Mucosa of descending colon (tissue), 3 donors: Measurements from ENCODE around the gene SH3RF3. TPM values are rescaled to one million over a fixed set of nuclear protein-coding genes. Genes with fewer than 3 reads are reported as not detected.

Experiments
- ATAC-seq: fragments of 200-7000 bp; cut with Tn5 transposase; one replicate; pipeline ENCODE4 v1.9.1; 2020; ENCODE audit warnings: mild to moderate bottlenecking, moderate library complexity
- DNase-seq, 3 donors: peaks; one replicate each; pipeline ENCODE4 v3.0.0-alpha.2; 2020
- H3K36me3 ChIP-seq: fragments of 200-600 bp; one replicate; pipeline ENCODE4 v1.8.0; 2021; ENCODE audit warnings: low read depth, mild to moderate bottlenecking
- H3K4me1 ChIP-seq: fragments of 200-600 bp; one replicate; pipeline ENCODE4 v1.8.0; 2021; ENCODE audit warnings: low read depth, mild to moderate bottlenecking
- H3K4me3 ChIP-seq: fragments of 200-600 bp; one replicate; pipeline ENCODE4 v1.8.0; 2021; ENCODE audit warnings: mild to moderate bottlenecking
- H3K9me3 ChIP-seq: fragments of 200-600 bp; one replicate; pipeline ENCODE4 v1.8.0; 2021; ENCODE audit warnings: mild to moderate bottlenecking
- intact Hi-C, 2 donors: fragments of 100-400 bp; cut with DNase I in 1 of 2; cut with micrococcal nuclease in 1 of 2; formaldehyde crosslinking; loops; one replicate each; pipeline versions ENCODE4 v1.11.0 to v1.11.1; 2022; cut with DNase I, micrococcal nuclease
- total RNA-seq, 3 donors: library from RNA; stranded (reverse); fragmentation: NEBNext Ultra II Directional in 2 of 3; extraction: Animal tissue kit (Norgen Biotek cat#: 25700) in 2 of 3; gene quantifications; one replicate each; pipeline versions ENCODE4 v1.2.1 to v1.2.4, GENCODE V29; 2021 to 2023
- TF ChIP-seq, protein P1 (sequence below): fragments of 200-600 bp; IDR thresholded peaks from one replicate; pipeline ENCODE4 v1.8.0; 2022; ENCODE audit warnings: antibody characterized with exemption, mild to moderate bottlenecking
- donor health status: DM: no; HTN: no; CAD: no; lungs with moderate emphysema.
- donor health status: DM: no; HTN: no; CAD: no.
- donor health status: DM: no; HTN: yes; CAD: no.

SH3RF3 gene
- total RNA-seq, 3 donors from 2014 or later = 1.9 to 3.7 (median 3.0) TPM

DNA sequence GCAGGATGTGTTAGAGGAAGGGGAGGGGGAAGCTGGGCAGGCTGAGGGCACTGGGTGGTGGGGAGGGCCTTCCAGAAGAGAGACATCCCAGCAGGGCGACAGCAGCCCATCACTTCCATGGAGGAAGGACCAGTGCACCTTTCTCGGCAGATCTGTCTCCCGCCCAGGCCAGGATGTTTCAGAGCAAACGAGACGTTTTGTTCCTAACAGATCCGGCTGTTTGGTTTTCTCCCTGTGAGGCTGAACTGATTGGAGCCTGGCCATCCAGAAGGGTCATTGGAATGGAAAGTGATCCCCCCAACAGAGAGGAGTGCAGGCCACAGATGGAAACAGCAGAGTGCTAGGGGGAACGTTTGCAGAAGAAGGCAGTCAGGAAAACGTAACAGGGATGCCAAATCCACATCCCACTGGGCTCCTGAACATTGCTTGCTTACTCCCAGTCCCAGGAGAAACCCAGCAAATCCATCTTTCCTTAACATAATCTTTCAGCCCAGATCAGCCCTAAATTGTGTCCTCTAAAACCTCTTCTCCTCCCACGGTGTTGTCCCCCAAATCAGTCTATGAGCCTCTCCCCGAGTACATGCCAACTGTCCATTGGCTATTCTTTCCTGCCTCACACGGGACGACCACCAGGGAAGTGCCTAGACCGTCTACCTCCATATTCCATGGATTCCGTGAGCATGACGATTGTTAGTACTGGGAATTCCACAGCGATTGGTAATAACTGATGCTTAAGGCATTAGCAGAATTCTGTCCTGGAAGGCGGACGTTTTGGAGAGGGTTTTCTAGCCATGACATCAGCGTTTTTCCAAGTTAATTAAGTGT, 357.9 kb downstream of the SH3RF3 start:
- Histone ChIP-seq H3K9me3 (no peaks in the 10 kb centered on the region), H3K4me1 (no peaks in the 10 kb centered on the region), H3K36me3 (no peaks in the 10 kb centered on the region), H3K4me3 (no peak overlapping the region)
- TF ChIP-seq, protein P1, sequence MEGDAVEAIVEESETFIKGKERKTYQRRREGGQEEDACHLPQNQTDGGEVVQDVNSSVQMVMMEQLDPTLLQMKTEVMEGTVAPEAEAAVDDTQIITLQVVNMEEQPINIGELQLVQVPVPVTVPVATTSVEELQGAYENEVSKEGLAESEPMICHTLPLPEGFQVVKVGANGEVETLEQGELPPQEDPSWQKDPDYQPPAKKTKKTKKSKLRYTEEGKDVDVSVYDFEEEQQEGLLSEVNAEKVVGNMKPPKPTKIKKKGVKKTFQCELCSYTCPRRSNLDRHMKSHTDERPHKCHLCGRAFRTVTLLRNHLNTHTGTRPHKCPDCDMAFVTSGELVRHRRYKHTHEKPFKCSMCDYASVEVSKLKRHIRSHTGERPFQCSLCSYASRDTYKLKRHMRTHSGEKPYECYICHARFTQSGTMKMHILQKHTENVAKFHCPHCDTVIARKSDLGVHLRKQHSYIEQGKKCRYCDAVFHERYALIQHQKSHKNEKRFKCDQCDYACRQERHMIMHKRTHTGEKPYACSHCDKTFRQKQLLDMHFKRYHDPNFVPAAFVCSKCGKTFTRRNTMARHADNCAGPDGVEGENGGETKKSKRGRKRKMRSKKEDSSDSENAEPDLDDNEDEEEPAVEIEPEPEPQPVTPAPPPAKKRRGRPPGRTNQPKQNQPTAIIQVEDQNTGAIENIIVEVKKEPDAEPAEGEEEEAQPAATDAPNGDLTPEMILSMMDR = no peak
- ATAC-seq (no peak), DNase-seq (no peak)
- intact Hi-C loops = no loop called here

DNA sequence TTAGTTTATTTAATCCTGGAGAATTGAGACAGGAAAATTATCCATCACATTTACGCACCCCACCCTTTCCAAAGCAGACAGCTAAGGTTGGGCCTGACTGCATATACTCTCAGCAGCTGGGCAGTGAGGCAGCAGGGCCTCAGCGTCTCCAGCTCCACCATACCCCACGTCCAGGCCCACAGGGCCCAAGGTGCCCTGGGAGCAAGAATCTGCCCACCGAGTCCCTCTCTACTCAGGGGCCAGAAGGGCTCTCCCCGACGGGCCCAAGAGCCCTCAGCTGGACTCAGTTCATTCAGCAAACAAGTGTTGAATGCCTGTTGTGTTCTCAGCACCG, 358.5 kb downstream of the SH3RF3 start:
- Histone ChIP-seq H3K9me3 (no peaks in the 10 kb centered on the region), H3K4me3 (no peak overlapping the region), H3K4me1 (no peaks in the 10 kb centered on the region), H3K36me3 (no peaks in the 10 kb centered on the region)
- ATAC-seq (no peak), DNase-seq (no peak)
- TF ChIP-seq, protein P1 = no peak
- intact Hi-C loops = no loop called here

DNA sequence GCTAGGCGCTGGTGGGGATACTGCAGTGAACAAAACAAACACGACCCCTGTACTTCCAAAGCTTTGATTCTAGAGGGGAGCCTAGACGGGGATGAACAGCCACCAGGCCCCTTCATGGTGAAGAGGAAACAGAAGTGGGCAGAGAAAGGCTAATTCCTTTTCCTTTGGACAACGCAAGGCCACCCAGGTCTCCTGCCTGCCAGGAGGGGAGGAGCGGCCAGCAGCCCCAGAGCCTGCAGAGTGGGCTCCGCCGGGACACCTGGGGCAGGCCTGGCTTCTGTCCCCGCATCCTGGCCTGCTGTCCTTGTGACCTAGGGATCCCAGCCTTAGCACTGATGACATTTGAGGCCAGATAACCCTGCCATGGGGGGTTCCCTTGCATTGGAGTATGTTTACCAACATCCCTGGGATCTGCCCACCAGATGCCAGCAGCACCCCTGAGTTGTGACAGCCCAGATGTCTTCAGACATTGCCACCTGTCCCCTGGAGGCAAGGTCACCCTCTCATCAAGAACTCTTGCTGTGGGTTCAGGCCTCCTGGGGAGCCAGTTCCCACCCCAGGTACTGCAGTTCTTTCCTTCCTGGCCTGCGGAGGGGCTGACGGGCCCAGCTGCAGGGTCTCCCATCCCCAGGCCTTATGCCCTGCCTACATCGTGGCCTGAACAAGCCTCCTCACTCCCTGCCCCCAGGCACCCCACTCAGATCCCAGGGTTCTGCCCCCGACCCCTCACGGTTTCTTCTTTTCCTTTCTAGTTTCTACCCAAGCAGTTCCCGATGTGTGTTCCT, 359.1 kb downstream of the SH3RF3 start:
- no peaks in the 10 kb centered on the region for H3K36me3 ChIP-seq
- H3K4me1 ChIP-seq = no peaks in the 10 kb centered on the region
- no peak overlapping the region for H3K4me3 ChIP-seq
- intact Hi-C loops = no loop called here
- DNase-seq (no peak), ATAC-seq (no peak)
- H3K9me3 ChIP-seq = no peaks in the 10 kb centered on the region
- TF ChIP-seq, protein P1 = no peak

DNA sequence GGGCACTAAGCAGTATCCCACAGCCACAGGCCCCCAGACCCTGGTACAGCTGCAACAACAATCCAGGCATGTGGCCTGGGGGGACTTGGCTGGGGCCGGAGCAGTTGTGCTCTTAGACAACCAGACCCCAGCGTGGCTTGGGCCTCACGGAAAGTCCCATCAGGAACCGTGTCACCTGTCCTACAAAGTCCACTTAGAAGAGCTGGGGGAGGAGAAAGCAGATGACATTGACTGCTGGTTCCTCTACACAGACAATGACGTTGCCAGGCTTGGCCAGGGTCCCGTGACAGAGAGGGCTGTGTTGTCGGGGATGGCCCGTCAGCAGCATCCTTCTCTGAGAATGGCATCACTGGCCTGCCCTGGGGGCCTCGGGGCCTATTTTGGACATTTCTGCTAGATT, 360.3 kb downstream of the SH3RF3 start:
- TF ChIP-seq, protein P1 = no peak
- peaks cover 2% of the 10 kb centered on the region for H3K4me1 ChIP-seq
- H3K4me3 ChIP-seq = no peak overlapping the region
- ATAC-seq (no peak), DNase-seq (no peak)
- no peaks in the 10 kb centered on the region for H3K9me3 ChIP-seq
- intact Hi-C loops = no loop called here
- no peaks in the 10 kb centered on the region for H3K36me3 ChIP-seq

DNA sequence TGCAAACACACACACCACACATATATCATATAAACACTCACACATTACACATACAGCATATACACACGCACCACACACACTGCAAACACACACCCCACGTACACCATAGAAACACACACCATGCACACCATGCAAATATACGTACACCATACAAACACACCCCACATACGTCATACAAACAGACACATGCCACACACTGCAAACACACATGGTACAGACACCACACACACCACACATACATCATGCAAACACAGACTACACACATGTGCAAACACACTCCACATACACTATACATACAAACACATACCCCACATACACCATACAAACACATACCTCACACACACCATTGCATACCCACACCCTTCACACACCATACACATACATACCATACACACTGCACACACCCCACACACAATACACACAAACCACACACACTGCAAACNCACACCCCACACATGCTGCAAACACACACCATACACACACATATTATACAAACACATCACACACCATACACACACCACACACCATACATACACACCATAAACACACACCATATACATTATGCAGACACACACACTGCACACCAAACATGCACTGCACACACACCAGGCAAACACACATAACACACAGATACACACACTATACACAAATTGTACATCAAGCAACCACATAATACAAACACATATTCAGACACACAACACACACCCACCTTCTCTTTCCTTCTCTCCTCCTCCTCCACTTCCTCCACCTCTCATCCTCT, 364.4 kb downstream of the SH3RF3 start:
- Histone ChIP-seq H3K36me3 (no peaks in the 10 kb centered on the region), H3K4me3 (no peak overlapping the region), H3K4me1 (peaks cover 21% of the 10 kb centered on the region), H3K9me3 (no peaks in the 10 kb centered on the region)
- intact Hi-C loops = no loop called here
- TF ChIP-seq, protein P1 = no peak
- ATAC-seq = no peak
- no peak for DNase-seq
